GM19438 (cell line): ENCODE data around the gene PPM1L.

Experiments
- ATAC-seq: cut with Tn5 transposase; IDR thresholded peaks from one replicate; pipeline ENCODE4 v1.9.1; 2021; ENCODE audit warnings: low read depth; ENCODE audit not compliant: unreplicated experiment

The PPM1L gene

DNA sequence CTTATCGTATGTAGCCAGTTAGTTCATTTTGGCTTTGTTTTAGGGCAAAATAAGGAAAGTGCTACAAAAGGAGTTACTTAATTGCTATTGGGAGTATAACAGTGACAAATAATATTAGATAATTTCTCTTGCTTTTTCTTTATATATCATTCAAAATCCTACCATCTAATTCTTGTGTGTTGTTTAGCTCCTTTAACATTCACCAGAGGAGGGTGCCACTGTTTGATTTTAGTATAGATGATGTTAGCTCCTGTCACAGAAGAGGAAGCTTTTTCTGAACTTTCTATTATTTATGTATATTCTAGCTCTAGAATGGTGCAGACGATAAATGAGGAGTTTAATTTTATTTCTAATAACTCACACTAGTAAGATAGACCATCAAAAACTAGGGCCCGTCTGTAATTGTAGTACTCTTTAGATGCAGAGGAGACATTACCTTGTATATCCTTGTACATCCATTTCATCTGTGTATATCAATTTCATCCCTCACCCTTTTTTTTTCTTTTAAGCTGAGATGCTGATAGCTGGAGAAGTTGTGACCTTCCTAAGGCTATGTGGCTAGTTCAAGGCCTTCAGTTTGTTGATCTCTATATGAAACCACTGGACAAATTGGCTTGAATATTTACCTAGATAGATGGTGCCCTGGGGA, 3.0 kb downstream of the PPM1L start:
- ATAC-seq, result no peak

- ATAC-seq, result no peak
Observed at GRCh38 chr3:160763073-160763472, 7.0 kb downstream of the PPM1L start.

DNA sequence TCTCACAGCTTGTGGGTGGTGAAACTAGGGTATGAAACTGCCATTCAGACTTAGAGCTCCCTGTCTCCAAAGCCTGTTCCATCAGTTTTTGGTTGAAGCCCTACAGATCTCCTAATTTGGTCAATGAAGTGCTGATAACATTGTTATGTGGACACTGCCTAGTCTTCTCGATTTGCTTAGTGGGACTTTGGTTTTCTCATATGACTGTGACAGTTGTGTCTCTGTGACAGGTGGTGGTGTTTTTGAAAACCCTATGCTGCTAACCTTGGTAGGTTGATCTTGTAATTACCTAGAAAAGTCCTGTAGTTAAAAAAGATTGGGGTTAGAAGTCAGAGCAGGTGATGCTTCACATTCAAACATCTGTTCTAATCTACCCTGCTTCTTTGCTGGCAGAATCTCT, 9.2 kb downstream of the PPM1L start:
- ATAC-seq, result no peak

GRCh38 chr3:160768031-160768430, 12.0 kb downstream of the PPM1L start:
- ATAC-seq, result no peak

DNA sequence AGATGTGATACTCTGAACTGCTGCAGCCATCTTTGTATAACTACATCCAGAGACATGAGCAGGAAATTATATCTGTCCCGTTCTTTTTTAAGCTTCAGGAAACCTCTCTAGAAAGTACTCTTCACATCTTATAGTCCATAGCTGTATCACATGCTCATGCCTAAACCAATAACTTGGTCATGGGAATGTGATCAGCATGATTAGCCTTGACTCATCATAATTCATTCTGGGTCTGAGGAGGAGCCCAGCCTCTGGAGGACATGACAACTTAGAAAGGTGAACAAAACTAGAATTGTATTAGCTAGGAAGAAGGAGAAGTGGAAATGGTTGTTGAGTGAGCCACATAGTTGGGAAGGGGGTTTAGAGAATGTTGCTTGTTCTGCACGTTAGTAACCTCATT, 12.9 kb downstream of the PPM1L start:
- ATAC-seq, result no peak

GRCh38 chr3:160771811-160772459, 15.9 kb downstream of the PPM1L start:
- ATAC-seq, result no peak

- ATAC-seq, result no peak
Observed at GRCh38 chr3:160773722-160774121, 17.7 kb downstream of the PPM1L start.

- no peak for ATAC-seq
Observed at GRCh38 chr3:160774172-160774571, 18.1 kb downstream of the PPM1L start.

GRCh38 chr3:160778480-160778879, 22.4 kb downstream of the PPM1L start:
- ATAC-seq, result no peak

DNA sequence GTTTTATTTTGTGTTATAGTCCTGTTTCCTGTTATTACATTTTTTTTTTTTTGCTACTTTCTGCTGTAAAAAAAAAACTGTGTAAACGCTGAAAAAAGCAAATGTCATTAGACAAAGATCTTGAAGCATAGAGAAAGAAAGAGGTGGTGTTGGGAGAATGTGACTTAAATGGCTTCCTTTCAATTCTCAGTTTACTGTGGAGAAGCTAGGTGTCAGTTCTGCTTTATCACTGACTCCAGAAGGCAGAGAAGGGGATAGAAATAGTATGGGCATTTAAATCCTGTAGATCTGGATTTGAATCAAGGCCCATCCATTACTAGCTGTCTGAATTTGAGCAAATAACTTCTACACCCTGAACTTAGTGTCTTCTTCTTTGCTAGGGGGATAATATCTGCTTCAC, 23.0 kb downstream of the PPM1L start:
- no peak for ATAC-seq

GRCh38 chr3:160780245-160780644, 24.2 kb downstream of the PPM1L start:
- ATAC-seq, result no peak

DNA sequence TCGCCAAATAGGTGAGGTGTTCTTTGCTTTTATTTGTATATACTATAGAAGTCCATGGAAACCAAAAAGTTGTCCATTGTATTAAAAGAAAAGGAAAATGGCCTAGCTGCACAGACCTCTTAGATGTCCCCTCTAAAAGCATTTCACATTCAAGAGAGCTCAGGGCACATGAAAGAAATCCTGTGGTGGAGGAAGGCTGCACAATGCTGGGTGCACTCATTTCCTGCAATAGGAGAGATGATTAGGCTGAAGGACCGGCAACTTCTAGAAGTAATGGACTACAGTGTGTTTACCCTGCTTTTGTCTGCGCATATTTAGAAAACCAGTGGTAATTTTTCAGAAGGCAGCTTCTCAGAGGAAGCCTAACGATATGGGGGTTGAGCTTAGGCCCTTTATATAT, 25.4 kb downstream of the PPM1L start:
- ATAC-seq, result no peak

- no peak for ATAC-seq
Observed at GRCh38 chr3:160781863-160782262, 25.8 kb downstream of the PPM1L start.

DNA sequence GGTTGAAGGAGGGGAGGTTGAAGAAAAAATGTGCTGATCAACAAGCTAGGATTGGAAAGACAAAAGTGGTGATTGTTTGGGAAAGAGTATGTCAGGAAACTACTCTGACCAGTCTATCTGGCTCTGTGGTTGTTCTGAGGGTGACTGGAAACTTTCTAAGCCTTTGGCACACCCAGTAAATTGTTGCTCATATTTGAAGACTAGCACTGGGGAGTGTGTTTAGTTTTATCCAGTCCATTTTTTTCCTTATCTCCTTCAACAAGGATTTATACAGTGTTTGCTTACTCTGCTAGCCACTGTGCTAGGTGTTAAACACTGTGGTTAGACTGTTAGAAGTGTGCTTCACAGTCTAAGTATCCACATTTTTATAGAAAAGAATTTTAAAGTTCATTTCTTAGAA, 28.8 kb downstream of the PPM1L start:
- ATAC-seq, result no peak

DNA sequence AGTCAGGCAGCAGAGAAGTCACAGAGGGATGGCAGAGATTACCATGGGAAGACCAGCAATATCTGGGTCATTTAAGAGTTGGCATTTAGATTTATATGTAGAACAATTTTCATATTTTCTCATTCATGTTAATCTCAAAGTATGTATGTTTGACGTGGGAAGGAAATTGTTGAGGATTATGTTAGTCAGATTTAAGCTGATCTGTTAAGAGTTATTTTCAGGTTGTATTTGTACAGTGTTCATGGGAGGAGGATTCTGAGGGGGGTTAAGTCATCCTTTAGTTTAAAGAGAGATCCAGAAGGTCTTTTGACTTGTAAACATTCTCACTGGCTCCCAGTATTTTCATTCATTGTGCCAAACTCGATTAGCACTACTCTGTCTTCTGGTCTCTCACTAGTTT, 34.7 kb downstream of the PPM1L start:
- no peak for ATAC-seq

DNA sequence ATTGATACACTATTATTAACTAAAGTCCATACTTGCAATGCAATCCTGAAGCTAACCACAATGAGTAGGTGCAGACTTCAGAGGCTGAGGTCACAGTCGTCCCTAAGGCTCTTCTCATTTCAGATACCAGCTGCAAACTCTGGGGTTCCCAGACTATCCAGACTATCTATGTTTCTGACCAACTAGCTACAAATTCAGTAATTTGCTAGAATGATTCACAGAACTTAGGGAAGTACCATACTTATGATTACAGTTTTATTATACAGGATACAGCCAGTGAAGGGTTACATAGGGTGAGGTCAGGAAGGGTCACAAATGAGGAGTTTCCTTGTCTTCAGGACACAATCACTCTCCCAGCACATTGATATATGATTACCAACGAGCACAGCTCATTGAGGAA, 36.5 kb downstream of the PPM1L start:
- no peak for ATAC-seq

- ATAC-seq, result no peak
Observed at GRCh38 chr3:160793722-160794252, 37.8 kb downstream of the PPM1L start.

DNA sequence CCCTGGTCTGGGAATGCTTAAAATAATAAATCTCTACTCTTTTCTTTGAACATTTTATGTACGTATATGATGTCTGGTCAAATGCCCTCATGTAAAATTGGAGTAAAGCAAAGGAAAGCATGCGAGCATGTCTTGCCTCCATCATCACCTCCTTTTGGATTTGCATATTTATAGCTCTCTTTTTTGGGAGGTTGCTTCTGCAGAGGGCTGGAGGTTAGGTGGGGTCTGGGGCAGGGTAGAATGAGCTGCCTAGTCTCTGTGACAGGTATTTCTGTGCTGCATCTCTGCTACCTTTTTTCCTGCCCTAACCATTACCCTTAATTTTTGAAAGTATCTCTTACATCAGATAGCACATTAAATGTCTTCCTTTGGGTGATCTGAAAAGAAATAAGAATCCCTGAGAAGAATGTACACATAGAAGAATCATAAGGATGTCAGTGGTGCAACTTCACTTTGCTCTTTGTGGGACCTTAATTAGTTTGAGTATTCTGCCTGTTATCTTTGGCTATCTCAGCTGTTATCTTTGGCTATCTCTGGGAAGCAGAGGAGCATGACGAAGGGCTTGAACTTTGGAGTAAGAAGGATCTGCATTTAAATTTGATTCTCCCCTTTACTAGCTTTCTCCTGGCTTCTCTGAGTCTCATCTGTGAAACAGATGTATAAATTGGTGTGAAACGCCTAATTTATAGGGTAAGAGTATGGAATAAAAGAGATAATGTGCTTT, 40.2 kb downstream of the PPM1L start:
- ATAC-seq, result no peak

DNA sequence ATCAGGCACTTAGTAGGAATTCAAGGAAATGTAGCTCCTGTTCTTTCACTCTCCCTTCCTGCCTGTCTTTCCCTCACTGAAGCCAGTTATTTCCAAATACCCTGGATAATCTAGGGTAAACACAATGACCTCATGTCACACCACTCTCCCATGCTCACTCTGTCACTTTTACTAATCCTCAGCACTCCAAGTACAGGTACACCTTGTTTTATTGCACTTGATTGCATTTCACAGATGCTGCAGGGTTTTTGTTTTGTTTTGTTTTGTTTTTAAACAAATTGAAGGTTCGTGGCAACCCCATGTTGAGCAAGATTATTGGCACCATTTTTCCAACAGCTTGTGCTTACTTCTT, 40.8 kb downstream of the PPM1L start:
- no peak for ATAC-seq

- ATAC-seq, result no peak
Observed at GRCh38 chr3:160797356-160797755, 41.3 kb downstream of the PPM1L start.

- no peak for ATAC-seq
Observed at GRCh38 chr3:160801386-160802118, 45.5 kb downstream of the PPM1L start.
